B cell (primary cell): Measurements from ENCODE around the gene STK24.

Source experiments
- EZH2 ChIP-seq: IDR thresholded peaks from 2 replicates; pipeline ENCODE4 v1.6.1; 2012; ENCODE audit warnings: borderline replicate concordance, low read depth, mild to moderate bottlenecking, moderate library complexity, low read length; ENCODE audit not compliant: insufficient read depth, poor library complexity, severe bottlenecking
- TF ChIP-seq, protein P1 (sequence below): fragments of 200-600 bp; IDR thresholded peaks from one replicate; pipeline ENCODE4 v1.8.0; 2022; ENCODE audit warnings: antibody characterized with exemption, mild to moderate bottlenecking

DNA sequence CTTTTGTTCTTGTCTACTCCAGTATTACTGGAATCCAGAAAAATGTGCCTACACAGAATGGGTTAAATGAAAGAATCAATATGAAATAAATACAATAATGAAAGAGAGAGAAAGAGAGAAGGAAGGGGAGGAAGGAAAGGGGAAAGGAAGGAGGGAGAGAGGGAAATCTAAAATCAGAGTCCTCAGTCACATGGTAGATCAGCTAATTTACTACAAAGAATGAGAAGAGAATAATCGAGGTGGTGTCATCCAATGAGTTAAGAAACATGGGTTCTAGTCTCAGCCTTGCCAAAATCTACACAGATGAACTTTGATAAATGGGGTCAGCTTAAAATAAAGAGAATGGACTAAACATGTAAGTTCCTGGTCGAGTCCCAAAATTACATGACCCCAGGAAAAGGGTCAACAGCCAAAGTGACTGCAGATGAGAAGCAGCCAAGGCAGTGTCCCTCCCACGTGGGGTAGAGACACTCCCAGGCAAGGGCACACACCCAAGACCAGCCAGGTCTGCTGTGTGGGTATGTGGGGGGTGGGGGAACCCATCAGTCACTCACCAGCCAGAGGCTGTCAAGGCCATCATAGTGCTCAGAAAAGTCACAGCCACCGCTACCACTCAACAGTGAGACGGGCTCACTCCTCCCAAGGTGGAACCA, 103.6 kb downstream of the STK24 start:
- TF ChIP-seq, protein P1, sequence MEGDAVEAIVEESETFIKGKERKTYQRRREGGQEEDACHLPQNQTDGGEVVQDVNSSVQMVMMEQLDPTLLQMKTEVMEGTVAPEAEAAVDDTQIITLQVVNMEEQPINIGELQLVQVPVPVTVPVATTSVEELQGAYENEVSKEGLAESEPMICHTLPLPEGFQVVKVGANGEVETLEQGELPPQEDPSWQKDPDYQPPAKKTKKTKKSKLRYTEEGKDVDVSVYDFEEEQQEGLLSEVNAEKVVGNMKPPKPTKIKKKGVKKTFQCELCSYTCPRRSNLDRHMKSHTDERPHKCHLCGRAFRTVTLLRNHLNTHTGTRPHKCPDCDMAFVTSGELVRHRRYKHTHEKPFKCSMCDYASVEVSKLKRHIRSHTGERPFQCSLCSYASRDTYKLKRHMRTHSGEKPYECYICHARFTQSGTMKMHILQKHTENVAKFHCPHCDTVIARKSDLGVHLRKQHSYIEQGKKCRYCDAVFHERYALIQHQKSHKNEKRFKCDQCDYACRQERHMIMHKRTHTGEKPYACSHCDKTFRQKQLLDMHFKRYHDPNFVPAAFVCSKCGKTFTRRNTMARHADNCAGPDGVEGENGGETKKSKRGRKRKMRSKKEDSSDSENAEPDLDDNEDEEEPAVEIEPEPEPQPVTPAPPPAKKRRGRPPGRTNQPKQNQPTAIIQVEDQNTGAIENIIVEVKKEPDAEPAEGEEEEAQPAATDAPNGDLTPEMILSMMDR, result no peak
- no peak for TF ChIP-seq EZH2
